Endothelial cell of umbilical vein (primary cell): Measurements from ENCODE around the gene GGNBP2. TPM values are rescaled to one million over a fixed set of nuclear protein-coding genes. Genes with fewer than 3 reads are reported as not detected.

Source experiments
- BruUV-seq: library from RNA; stranded (reverse); fragments of 400-500 nt; replicated peaks from 2 replicates; lab custom pipeline; 2021; lab: Mats Ljungman, UMichigan
- CTCF ChIA-PET: fragments of 300-600, 350-600 bp; sonication (Branson Sonifier 250); formaldehyde crosslinking; loops from one replicate; lab custom pipeline; 2021; ENCODE audit warnings: antibody characterized with exemption, inconsistent platforms; lab: Charles Lee
- POLR2A ChIA-PET: fragments of 300-600, 350-600 bp; sonication (Branson Sonifier 250); formaldehyde crosslinking; loops from one replicate; lab custom pipeline; 2021; ENCODE audit warnings: antibody characterized with exemption, inconsistent platforms; lab: Charles Lee
- DNase-seq: peaks from one replicate; pipeline ENCODE4 v3.0.0-alpha.2; 2011; ENCODE audit warnings: low read depth, low spot score
- FAIRE-seq: peaks from 2 replicates; lab custom pipeline; 2011; peaks lifted over from hg19 to GRCh38; lab: Jason Lieb, UNC
- H2AFZ ChIP-seq: 2 replicates; pipeline ENCODE4 v1.6.0; 2012; ENCODE audit warnings: low read depth, low read length, control low read depth, inconsistent platforms
- H3K27ac ChIP-seq: 2 replicates; pipeline ENCODE4 v1.5.1; 2011; ENCODE audit warnings: low read depth, mild to moderate bottlenecking, control low read depth, low read length, moderate library complexity; ENCODE audit not compliant: insufficient read depth
- H3K27me3 ChIP-seq, 2 experiments: 2 replicates each; pipeline versions ENCODE4 v1.6.0 to v1.6.1; 2011; ENCODE audit warnings: low read length in 2 of 2, mixed read lengths in 1 of 2; ENCODE audit not compliant: control insufficient read depth in 2 of 2, insufficient read depth in 2 of 2
- H3K36me3 ChIP-seq, 2 experiments: 2 replicates in 1 of 2; 3 replicates in 1 of 2; pipeline ENCODE4 v1.5.1; 2011; ENCODE audit warnings: low read length in 2 of 2, mild to moderate bottlenecking in 1 of 2, moderate library complexity in 1 of 2; ENCODE audit not compliant: control insufficient read depth in 2 of 2, insufficient read depth in 2 of 2; ENCODE audit errors: extremely low read depth in 1 of 2
- H3K4me1 ChIP-seq: 3 replicates; pipeline ENCODE4 v1.5.1; 2011; ENCODE audit warnings: mild to moderate bottlenecking, low read length; ENCODE audit not compliant: control insufficient read depth, insufficient read depth; ENCODE audit errors: extremely low read depth
- H3K4me2 ChIP-seq: 2 replicates; pipeline ENCODE4 v1.6.1; 2011; ENCODE audit warnings: low read length, control low read depth, mixed read lengths; ENCODE audit not compliant: insufficient read depth
- H3K4me3 ChIP-seq, 3 experiments: fragments of 200-600 bp in 1 of 3; sonication (generic), shearing (Covaris generic) in 1 of 3; replicated peaks in 1 of 3; 2 replicates each; pipeline ENCODE4 v1.5.1; 2011 to 2016; ENCODE audit warnings: control low read depth in 3 of 3, low read length in 3 of 3, mild to moderate bottlenecking in 2 of 3, inconsistent platforms in 1 of 3, low read depth in 1 of 3, moderate library complexity in 1 of 3; ENCODE audit not compliant: insufficient read depth in 1 of 3
- H3K79me2 ChIP-seq: 2 replicates; pipeline ENCODE4 v1.6.0; 2012; ENCODE audit warnings: low read length, inconsistent platforms; ENCODE audit not compliant: control insufficient read depth, insufficient read depth
- H3K9ac ChIP-seq: replicated peaks from 2 replicates; pipeline ENCODE3; 2011; ENCODE audit warnings: low read length, control low read depth; ENCODE audit not compliant: insufficient read depth; ENCODE audit errors: extremely low read depth
- H3K9me1 ChIP-seq: replicated peaks from 3 replicates; pipeline ENCODE4 v1.6.0; 2011; ENCODE audit warnings: mild to moderate bottlenecking, low read length; ENCODE audit not compliant: control insufficient read depth, insufficient read depth; ENCODE audit errors: extremely low read depth
- H3K9me3 ChIP-seq: replicated peaks from 2 replicates; pipeline ENCODE4 v1.5.1; 2012; ENCODE audit warnings: low read length, inconsistent platforms; ENCODE audit not compliant: control insufficient read depth, insufficient read depth
- H4K20me1 ChIP-seq: replicated peaks from 2 replicates; pipeline ENCODE3; 2011; ENCODE audit warnings: mild to moderate bottlenecking, low read length; ENCODE audit not compliant: control insufficient read depth, insufficient read depth; ENCODE audit errors: extremely low read depth
- EZH2 ChIP-seq: IDR thresholded peaks from 2 replicates; pipeline ENCODE4 v1.6.1; 2012; ENCODE audit warnings: borderline replicate concordance, low read depth, mild to moderate bottlenecking, moderate library complexity, low read length, inconsistent platforms; ENCODE audit not compliant: severe bottlenecking
- FOS ChIP-seq: IDR thresholded peaks from 2 replicates; pipeline ENCODE4 v1.6.1; 2011; ENCODE audit warnings: mild to moderate bottlenecking, low read length, moderate library complexity, borderline replicate concordance; ENCODE audit not compliant: insufficient read depth
- GATA2 ChIP-seq: IDR thresholded peaks from 2 replicates; pipeline ENCODE4 v1.7.0; 2011; ENCODE audit warnings: low read depth, mild to moderate bottlenecking, moderate library complexity, mixed read lengths, low read length; ENCODE audit not compliant: insufficient read length, insufficient read depth
- JUN ChIP-seq: IDR thresholded peaks from 2 replicates; pipeline ENCODE4 v1.6.1; 2011; ENCODE audit warnings: borderline replicate concordance, low read depth; ENCODE audit not compliant: insufficient read length, insufficient read depth
- MYC ChIP-seq: IDR thresholded peaks from one replicate; pipeline ENCODE4 v1.6.1; 2011; ENCODE audit warnings: mild to moderate bottlenecking, low read depth, low read length
- POLR2A ChIP-seq: IDR thresholded peaks from 2 replicates; pipeline ENCODE4 v1.6.1; 2012; ENCODE audit warnings: low read depth, mild to moderate bottlenecking, control low read depth, low read length
- POLR2AphosphoS5 ChIP-seq: IDR thresholded peaks from 2 replicates; pipeline ENCODE4 v1.6.1; 2012; ENCODE audit warnings: low read depth, mild to moderate bottlenecking, control low read depth, low read length, moderate library complexity; ENCODE audit not compliant: insufficient read depth
- dilution Hi-C: fragments of 300-500 bp; cut with MboI; formaldehyde crosslinking; loops from one replicate; pipeline ENCODE4 v1.15.0; 2019; ENCODE audit warnings: low sequenced_read_pairs; ENCODE audit not compliant: extremely low pct_ligation_motif_present
- intact Hi-C: fragments of 100-400 bp; cut with micrococcal nuclease; formaldehyde crosslinking; loops from one replicate; pipeline ENCODE4 v1.10.0; 2022
- polyA plus RNA-seq, 4 experiments: library from polyadenylated mRNA; depleted of rRNA in 3 of 4; stranded (reverse) in 3 of 4; unstranded in 1 of 4; fragments of >200 nt; gene quantifications; 2 replicates each; pipeline versions ENCODE4 v1.2.1 to v1.2.3, GENCODE V29; 2011 to 2012; ENCODE audit warnings: missing spikeins in 1 of 4
- total RNA-seq: library from RNA; stranded (reverse); gene quantifications from 2 replicates; pipeline ENCODE4 v1.2.3, GENCODE V29; 2021
- TF ChIP-seq, protein P1 (sequence below), 2 donors: IDR thresholded peaks; 1 replicate in 1 of 2; 2 replicates in 1 of 2; pipeline ENCODE4 v1.5.1; 2011; ENCODE audit warnings: low read length in 2 of 2, mild to moderate bottlenecking in 2 of 2, moderate library complexity in 2 of 2, control low read depth in 1 of 2, inconsistent platforms in 1 of 2, low read depth in 1 of 2; ENCODE audit not compliant: insufficient read depth in 1 of 2; ENCODE audit errors: extremely low read depth in 1 of 2
- TF ChIP-seq, protein P2 (sequence below): IDR thresholded peaks from 2 replicates; pipeline ENCODE4 v1.6.1; 2011; ENCODE audit not compliant: insufficient read depth, insufficient read length

The GGNBP2 gene
- total and polyA plus RNA-seq, 2 donors (not counting 3 experiments of a cell fraction or from before 2014, with no cell fraction given): 52.6 to 77.6 TPM

DNA sequence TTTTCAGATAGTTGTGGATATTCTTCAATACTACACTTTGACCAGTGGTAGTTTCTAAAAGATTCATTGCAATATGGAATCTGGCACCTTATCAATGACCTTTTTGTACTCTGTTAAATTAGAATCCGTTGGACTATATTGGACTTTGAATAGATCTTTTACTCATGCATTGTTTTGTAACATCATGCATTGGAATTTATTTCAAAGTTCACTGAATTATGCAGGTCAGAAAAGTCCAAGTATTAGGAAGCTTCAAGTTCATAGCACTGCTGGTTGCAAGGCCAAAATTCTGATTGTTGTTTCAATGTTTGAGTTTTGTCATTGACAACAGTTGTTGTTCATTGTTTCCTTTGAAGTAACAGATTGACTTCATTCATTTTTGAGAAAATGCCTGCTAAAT, 39.1 kb downstream of the GGNBP2 start:
- Histone ChIP-seq H3K79me2 (peaks cover 8% of the 10 kb centered on the region), H2AFZ (no peak overlapping the region), H3K9me3 (no peaks in the 10 kb centered on the region), H4K20me1 (no peaks in the 10 kb centered on the region), H3K4me3 (no peak overlapping the region), H3K36me3 (peaks cover 25 to 31% of the 10 kb centered on the region in 2 experiments), H3K27ac (no peak overlapping the region), H3K4me2 (no peak overlapping the region), H3K27me3 (no peaks in the 10 kb centered on the region), H3K9me1 (no peaks in the 10 kb centered on the region), H3K9ac (no peak overlapping the region), H3K4me1 (no peaks in the 10 kb centered on the region)
- no peak for TF ChIP-seq GATA2
- TF ChIP-seq JUN: no peak
- TF ChIP-seq FOS: no peak
- TF ChIP-seq POLR2AphosphoS5: no peak
- no peak for TF ChIP-seq POLR2A
- TF ChIP-seq, protein P1, sequence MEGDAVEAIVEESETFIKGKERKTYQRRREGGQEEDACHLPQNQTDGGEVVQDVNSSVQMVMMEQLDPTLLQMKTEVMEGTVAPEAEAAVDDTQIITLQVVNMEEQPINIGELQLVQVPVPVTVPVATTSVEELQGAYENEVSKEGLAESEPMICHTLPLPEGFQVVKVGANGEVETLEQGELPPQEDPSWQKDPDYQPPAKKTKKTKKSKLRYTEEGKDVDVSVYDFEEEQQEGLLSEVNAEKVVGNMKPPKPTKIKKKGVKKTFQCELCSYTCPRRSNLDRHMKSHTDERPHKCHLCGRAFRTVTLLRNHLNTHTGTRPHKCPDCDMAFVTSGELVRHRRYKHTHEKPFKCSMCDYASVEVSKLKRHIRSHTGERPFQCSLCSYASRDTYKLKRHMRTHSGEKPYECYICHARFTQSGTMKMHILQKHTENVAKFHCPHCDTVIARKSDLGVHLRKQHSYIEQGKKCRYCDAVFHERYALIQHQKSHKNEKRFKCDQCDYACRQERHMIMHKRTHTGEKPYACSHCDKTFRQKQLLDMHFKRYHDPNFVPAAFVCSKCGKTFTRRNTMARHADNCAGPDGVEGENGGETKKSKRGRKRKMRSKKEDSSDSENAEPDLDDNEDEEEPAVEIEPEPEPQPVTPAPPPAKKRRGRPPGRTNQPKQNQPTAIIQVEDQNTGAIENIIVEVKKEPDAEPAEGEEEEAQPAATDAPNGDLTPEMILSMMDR (IDR thresholded peaks at IDR 0.05; ENCODE audit: extremely low read depth in 1 of 2, insufficient read depth in 1 of 2, low read depth in 1 of 2, low read length in 2 of 2): no peak
- TF ChIP-seq, protein P2, sequence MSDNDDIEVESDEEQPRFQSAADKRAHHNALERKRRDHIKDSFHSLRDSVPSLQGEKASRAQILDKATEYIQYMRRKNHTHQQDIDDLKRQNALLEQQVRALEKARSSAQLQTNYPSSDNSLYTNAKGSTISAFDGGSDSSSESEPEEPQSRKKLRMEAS: no peak
- no peak for TF ChIP-seq EZH2
- no peak for TF ChIP-seq MYC
- DNase-seq (no peak), FAIRE-seq (no peak)
- intact Hi-C loops: no loop called here
- dilution Hi-C loops: no loop called here
- POLR2A ChIA-PET: no interaction called here
- no TSS peak for BruUV-seq
- CTCF ChIA-PET: interaction anchor here (2.6 kb wide), 1 partner anchor 8 kb away, joined by 7 read pairs; the partner anchor contains the start of gene DHRS11
